Measurements from ENCODE around the gene ACSBG1.

Gene ACSBG1

GRCh38 chr15:78209646-78210348 is 24.6 kb downstream of the ACSBG1 start:
- TF ChIP-seq CTCF (IDR thresholded peaks at IDR 0.05; ENCODE audit: control insufficient read depth, insufficient read depth, low read depth, low read length, missing control alignments): no peak

GRCh38 chr15:78208887-78209645 is 25.3 kb downstream of the ACSBG1 start:
- no peak for TF ChIP-seq CTCF (IDR thresholded peaks at IDR 0.05; ENCODE audit: control insufficient read depth, insufficient read depth, low read depth, low read length, missing control alignments)
- H3K4me3 ChIP-seq (ENCODE audit: control insufficient read depth, low read depth, low read length): no peak overlapping the region
- no peak for DNase-seq (ENCODE audit: low read depth)

More at GRCh38 chr15:78209646-78210348, 24.6 kb downstream of the ACSBG1 start:
- H3K4me3 ChIP-seq (ENCODE audit: control insufficient read depth, low read depth, low read length): no peak overlapping the region
- DNase-seq (ENCODE audit: low read depth): no peak

GRCh38 chr15:78208341-78208844 is 26.0 kb downstream of the ACSBG1 start:
- TF ChIP-seq CTCF (IDR thresholded peaks at IDR 0.05; ENCODE audit: control insufficient read depth, insufficient read depth, low read depth, low read length, missing control alignments): no peak
- no peak for DNase-seq (ENCODE audit: low read depth)
- no peak overlapping the region for H3K4me3 ChIP-seq (ENCODE audit: control insufficient read depth, low read depth, low read length)

- H3K4me3 ChIP-seq (ENCODE audit: control insufficient read depth, low read depth, low read length): no peak overlapping the region
- TF ChIP-seq CTCF (IDR thresholded peaks at IDR 0.05; ENCODE audit: control insufficient read depth, insufficient read depth, low read depth, low read length, missing control alignments): no peak
- DNase-seq (ENCODE audit: low read depth): no peak
Observed at GRCh38 chr15:78207641-78208340, 26.6 kb downstream of the ACSBG1 start.

GRCh38 chr15:78207110-78207458 is 27.3 kb downstream of the ACSBG1 start:
- DNase-seq (ENCODE audit: low read depth): no peak
- no peak for TF ChIP-seq CTCF (IDR thresholded peaks at IDR 0.05; ENCODE audit: control insufficient read depth, insufficient read depth, low read depth, low read length, missing control alignments)
- no peak overlapping the region for H3K4me3 ChIP-seq (ENCODE audit: control insufficient read depth, low read depth, low read length)

- H3K4me3 ChIP-seq (ENCODE audit: control insufficient read depth, low read depth, low read length): no peak overlapping the region
- no peak for TF ChIP-seq CTCF (IDR thresholded peaks at IDR 0.05; ENCODE audit: control insufficient read depth, insufficient read depth, low read depth, low read length, missing control alignments)
- no peak for DNase-seq (ENCODE audit: low read depth)
Observed at GRCh38 chr15:78206326-78207109, 27.8 kb downstream of the ACSBG1 start.

All from AG09309 (cell line).